Occipital lobe (tissue), 2 donors: Measurements from ENCODE around the gene SLC37A3. TPM values are rescaled to one million over a fixed set of nuclear protein-coding genes. Genes with fewer than 3 reads are reported as not detected.
"Not testable (repeated sequence)": the region's sequence is repeated elsewhere in the genome, so short reads cannot be mapped to it uniquely, and the experiment has no call there.

Experiments used
- DNase-seq: peaks from one replicate; lab custom pipeline; 2025; lab: John Stamatoyannopoulos, UW
- total RNA-seq: library from RNA; depleted of rRNA; stranded (reverse); fragments of >200 nt; gene quantifications from one replicate; pipeline ENCODE4 v1.2.3, GENCODE V29; 2014

The SLC37A3 gene
- total RNA-seq, 1 donor from 2014 or later = 124 TPM

DNA sequence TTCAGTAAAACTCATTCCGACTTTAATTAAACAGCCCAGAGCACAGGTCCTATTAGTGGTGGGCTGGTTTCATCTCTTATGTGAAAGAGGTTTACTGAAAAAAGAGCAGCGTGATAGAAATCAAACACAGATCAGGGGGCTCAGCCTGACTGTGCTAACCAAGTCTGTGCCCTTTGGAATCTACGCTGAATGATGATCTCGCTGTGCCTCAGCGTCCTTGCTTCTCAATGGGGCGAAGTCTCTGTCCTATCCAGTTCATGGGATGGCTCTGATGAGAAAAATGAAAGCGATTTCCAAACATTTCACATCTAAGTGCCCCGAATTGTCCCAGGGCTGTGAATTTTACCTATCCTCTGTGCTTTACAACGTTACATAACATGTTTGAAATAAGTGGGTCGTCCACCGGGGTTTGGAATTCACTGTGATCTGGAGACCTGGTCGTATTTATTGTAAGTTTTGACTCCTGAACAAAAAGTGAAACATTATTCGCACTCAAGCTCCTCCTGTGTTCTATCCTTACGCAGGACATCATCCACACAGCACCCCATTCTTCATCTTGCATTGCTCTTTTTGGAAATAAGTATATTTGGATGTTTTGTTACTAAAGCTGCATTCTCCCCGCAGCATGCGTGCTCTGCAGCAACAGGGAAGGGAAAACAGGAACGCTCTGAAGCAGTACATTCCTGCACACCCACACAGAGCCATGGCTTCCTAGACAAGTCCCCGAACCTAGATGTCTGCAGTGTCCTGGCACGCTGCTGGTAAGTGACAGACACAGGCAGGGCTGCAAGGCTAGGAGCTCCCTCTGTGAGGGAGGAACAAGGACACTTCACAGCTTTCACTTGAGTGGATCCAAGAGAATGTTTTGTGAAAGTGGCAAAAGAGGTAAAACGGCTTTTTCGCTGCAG lies 83.5 kb downstream of the SLC37A3 start:
- peak; percentile 80 for DNase-seq

DNA sequence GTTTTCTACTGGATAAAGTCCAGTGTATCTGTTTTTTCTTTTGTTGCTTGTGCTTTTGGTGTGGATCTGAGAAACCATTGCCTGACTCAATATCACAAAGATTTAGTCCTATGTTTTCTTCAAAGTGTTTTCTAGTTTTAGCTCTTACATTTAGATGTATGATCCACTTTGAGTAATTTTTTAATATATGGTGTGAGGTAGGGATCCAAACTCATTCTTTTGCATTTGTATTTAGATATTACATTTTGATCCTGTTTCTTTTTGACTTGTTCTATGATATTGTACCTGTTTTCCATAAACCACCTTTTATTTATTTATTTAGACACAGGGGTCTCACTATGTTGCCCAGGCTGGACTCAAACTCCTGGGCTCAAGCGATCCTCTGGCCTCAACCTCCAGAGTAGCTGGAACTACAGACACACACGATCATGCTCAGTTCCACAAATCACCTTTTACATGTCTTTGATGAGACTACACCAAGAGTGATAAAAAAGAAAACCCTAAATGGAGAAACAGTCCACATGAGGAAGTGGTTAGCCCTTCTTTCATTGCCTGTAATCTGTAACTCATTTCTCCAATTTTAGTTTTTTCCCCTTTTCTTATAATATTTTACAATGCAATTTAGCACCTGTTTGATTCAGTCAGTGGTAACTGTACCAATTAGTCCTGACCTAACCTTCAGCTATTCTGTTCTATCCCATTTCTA lies 86.0 kb downstream of the SLC37A3 start:
- no peak for DNase-seq

DNA sequence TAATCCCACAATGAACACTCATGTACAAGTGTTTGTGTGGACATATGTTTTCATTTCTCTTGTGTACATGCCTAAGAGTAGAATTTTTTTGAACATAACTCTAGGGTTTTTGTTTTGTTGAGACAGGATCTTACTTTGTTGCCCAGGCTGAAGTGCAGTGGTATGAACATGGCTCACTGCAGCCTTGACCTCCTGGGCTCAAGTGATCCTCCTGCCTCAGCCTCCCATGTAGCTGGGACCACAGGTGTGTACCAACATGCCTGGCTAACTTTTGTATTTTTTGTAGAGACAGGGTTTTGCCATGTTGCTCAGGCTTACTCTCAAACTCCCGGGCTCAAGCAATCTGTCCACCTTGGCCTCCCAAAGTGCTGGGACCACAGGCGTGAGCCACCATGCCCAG lies 87.2 kb downstream of the SLC37A3 start:
- not testable (repeated sequence) for DNase-seq

DNA sequence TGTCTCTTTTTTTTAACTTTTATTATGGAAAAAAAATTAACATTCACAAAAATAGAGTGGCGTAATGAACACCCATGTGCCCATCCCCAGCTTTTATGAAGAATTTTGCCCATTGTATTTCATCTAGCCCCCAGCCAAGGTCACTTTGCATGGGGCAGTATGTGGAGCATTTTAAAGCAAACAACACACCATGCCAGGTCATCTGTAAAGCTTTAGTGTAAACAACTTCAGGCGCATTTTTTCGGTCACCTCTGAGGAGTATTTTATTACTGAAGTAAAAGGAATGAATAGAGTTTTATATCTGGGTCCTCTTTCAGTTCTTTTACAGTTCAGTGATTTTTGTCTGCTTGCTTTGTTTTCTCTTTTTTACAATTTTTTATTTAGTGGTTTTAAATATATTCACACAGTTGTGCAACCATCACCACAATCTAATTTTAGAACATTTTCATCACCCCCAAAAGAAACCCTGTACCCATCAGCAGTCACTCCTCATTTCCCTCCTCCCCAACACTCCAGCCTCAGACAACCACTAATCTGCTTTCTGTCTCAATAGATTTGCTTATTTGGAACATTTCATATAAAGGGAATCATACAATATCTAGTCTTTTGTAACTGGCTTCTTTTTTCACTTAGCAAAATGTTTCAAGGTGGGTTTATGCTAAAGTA lies 87.9 kb downstream of the SLC37A3 start:
- DNase-seq = no peak

DNA sequence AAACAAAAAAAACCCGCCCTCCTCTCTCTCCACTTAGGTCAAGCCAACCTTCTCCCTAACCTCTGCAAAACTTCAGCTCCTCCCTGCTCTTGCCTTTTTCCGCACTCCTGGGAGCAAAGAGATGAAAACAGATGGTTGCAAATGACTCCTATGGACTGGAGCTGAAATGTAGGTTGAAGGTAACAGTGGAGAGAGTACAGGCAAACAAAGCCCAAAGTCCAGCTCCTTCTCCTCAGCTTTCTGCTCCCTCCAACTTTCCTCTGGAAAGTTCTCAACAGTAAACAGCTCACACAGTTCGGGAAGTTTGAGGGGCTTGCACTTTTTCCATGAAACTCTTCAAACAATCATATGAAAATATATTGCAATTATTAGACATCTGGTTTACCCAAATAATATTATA lies 90.3 kb downstream of the SLC37A3 start:
- no peak for DNase-seq

DNA sequence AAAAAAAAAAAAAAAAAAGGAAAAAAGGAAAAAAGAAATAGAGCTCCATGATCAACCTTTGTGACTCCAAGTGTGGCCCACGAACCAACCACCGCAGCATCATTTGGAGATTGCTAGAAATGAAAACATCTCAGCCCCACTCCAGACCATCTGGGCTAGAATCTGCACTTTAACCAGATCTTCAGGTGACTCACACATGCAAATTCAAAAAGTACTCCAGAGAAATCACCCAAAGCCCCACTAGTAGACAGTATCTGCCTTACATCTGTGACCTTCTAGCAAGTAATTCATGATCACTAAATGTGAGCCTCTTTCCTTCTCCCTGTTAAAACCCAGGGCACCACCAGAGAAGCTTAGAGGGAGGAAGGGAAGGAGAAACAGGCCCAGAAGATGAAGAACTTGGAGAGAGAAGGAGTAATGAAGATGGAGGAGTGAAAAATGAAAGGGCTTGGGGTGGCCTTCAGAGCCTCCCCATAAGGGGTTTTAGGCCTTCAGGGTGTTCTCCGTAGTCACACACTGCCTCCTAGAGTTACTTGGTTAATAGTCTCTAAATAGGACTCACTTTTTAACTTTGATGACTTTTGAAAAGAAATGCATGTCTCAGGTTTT lies 94.0 kb downstream of the SLC37A3 start:
- DNase-seq = no peak

DNA sequence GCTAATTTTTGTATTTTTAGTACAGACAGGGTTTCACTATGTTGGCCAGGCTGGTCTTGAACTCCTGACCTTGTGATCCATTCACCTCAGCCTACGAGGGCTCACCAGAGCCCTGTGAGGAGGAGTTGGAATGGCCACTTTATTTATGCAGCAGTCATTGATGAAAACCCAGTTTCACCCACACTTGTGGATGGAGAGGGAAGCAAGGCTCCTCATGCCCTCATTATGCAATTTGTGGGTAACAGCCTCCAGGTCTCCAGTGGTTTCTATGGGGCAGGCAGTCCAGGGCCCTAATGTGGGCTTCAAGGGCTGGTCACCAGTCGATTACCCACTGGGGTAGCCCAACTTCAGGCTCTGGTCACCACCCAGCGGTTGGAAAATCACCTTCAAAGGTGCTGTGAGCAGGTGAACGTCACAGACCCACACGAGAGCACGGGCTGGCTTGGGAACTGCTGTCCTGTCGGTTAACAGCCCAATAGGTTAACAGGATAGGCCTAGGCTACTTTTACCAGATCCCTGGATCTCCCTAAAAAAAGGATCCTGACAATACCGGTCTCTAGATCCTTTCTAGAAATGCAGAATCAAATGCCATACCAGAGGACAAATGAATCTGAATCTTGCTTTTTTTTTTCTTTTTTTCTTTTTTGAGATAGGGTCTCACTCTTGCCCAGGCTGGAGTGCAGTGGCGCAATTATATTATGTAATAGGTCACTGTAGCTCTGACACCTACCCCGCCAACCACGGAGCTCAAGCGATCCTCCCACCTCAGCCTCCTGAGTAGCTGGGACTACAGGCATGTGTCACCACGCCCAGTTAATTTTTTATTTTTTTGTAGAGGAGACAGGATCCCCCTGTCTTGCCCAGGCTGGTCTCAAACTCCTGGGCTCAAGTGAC lies 97.8 kb downstream of the SLC37A3 start:
- DNase-seq = no peak

DNA sequence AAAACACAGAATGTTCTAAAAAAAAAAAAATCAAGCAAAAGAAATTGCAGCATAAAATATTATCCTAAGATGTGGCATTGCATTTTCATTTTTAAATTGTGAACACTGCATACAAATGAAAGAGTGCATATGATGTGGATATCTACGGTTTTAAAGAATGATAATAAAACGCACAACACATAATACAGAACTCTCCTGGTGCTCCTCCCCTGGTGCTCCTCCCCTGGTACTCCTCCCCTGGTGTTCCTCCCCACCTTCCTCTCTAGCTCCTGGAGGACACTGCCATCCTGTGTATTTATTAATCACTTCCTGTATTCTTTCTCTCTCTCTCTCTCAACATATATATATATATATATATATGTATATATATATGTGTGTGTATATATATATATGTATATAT lies 100.1 kb downstream of the SLC37A3 start:
- no peak for DNase-seq

DNA sequence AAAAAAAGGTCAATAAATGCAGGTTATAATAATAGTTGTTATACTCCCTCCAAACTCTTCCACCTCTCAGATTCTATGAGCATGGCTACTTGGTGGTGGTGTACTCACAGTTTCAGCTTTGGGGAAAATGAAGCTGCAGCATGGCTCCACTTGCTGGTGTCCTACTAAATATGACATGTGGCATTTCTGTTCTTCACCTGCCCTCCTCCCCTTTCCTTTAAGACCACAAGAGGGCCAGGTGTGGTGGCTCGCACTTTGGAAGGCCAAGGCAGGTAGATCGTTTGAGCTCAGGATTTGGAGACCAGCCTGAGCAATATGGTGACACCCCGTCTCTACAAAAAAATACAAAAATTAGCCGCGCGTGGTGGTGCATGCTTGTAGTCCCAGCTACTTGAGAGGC lies 101.1 kb downstream of the SLC37A3 start:
- no peak for DNase-seq

DNA sequence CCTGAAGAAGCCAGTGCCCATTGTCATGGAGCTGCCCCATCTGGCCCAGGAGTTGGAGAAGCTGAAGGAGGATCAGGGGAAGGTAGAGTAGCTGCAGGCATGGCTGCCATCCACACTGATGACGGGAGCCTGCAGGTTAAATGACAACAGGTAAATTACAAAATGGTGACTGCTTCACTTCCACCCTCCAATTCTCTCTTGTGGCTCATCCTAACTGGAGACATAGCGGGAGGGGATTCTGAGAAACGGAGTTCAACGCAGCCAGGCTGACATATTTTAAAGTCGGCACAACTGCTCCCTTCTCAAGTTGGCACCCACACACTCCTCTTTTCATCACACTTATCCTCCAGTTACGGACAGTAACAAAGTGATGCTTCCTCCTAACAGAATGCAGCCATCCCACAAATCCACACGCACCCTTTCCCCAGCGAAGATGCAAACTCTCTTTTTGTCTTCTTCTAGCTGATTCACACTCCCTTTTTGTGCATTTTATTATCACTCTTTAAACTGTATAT lies 103.0 kb downstream of the SLC37A3 start:
- no peak for DNase-seq

DNA sequence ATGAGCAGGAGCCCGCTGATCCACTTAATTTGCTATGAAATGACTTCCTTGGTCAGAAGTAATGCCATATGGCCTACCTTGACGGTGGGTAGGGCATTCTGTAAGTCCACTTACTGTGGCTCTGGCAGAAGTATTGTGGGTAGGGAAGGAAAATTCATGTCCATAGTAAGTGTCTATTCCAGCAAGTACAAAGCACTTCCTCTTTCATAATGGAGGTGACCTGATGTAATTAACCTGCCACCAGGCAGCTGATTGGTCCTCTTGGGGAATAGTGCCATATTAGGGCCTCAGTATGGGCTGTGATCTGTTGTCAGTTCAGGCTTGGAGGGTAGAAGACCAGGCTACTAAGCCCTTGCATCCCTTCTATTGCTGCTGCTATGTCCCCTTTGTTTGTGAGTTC lies 103.9 kb downstream of the SLC37A3 start:
- no peak for DNase-seq

DNA sequence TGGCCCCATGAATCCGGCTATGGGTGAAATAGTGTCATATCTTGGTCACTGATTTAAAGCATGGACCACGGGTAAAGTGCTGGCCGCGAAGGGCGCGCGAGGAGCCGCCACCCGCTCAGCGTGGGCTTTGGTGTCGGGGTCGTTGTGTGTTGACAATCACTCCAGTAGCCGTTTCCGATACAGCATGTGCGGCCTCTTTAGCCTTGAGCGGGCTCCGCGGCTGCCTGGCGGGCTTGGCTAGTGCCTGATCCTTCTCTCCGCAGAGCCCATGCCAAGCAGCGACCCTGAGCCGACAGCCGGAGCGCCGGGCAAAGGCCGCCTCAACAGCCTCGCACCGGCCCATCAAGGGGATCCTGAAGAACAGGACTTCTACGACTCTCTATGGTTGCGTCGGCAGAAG lies 105.9 kb downstream of the SLC37A3 start:
- DNase-seq = no peak

DNA sequence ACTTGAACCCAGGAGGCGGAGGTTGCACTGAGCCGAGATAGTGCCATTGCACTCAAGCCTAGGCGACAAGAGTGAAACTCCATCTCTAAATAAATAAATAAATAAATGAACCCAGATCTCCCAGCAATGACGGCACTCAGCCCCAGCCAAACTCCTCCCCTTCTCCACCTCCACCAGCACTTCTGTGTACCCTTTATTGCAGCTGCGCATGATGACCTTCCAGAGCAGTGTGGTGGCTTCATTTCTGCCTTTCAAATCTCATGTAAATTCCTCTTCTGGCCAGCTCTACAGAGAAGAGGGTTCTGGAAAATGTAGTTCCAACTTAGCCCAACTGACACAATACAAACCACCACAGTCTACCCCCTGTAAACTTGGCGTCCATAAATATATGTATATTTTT lies 108.5 kb downstream of the SLC37A3 start:
- no peak for DNase-seq

DNA sequence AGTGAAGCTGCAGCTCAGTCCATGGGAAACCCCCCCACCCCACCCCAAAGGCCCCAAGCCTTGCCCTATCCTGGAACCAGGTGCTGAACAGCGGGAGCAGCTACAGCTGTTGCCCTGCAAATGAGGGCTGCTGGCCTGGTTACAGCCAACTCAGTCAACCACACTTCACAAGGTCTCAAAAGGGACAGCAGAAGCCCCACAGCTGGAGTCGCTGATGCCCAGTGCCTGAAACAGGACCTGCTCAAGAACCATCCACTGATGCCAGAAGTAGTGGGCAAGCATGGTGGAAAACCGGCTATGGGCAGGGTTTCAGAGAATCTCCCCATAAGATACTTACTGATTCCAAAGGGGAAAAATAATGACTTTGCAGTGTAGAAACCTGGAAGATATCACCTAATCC lies 110.3 kb downstream of the SLC37A3 start:
- DNase-seq = no peak

DNA sequence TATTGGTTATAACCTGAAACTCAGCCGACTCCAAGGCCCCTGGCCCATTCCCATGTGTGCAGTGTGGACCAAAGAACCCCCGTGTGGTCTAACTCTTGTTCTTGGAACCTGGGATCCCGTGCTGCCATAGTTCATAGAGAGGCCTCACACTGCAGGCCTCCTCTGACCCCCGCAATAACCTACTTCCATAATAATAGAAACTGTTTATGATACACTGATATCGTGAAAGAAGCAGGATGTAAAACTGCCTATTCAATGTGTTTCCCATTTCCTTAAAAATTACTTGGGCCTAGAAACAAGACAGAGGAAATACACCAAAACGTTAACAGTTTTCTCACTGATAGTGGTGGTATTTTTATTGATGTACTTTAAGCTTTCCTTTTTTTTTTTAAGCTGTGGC lies 112.4 kb downstream of the SLC37A3 start:
- DNase-seq = no peak

DNA sequence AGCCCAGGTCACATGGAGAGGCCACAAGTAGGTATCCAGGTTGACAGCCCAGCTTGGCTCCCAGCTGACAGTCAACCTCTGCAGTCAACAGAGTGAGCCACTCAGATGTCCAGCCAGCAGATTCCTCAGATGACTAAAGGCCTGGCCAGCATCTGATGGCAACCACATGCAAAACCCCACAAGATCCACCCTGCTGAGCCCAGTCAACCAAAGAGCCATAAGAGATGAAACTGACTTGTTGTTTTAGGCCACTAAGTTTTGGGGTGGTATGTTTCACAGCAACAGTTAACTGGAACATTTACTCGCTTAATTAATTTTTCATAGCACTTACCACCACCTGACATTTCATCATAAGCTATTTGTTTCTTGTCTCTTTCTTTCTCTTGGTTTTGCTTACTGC lies 114.3 kb downstream of the SLC37A3 start:
- no peak for DNase-seq
